ENCODE results near the gene MED12L.

Gene MED12L

DNA sequence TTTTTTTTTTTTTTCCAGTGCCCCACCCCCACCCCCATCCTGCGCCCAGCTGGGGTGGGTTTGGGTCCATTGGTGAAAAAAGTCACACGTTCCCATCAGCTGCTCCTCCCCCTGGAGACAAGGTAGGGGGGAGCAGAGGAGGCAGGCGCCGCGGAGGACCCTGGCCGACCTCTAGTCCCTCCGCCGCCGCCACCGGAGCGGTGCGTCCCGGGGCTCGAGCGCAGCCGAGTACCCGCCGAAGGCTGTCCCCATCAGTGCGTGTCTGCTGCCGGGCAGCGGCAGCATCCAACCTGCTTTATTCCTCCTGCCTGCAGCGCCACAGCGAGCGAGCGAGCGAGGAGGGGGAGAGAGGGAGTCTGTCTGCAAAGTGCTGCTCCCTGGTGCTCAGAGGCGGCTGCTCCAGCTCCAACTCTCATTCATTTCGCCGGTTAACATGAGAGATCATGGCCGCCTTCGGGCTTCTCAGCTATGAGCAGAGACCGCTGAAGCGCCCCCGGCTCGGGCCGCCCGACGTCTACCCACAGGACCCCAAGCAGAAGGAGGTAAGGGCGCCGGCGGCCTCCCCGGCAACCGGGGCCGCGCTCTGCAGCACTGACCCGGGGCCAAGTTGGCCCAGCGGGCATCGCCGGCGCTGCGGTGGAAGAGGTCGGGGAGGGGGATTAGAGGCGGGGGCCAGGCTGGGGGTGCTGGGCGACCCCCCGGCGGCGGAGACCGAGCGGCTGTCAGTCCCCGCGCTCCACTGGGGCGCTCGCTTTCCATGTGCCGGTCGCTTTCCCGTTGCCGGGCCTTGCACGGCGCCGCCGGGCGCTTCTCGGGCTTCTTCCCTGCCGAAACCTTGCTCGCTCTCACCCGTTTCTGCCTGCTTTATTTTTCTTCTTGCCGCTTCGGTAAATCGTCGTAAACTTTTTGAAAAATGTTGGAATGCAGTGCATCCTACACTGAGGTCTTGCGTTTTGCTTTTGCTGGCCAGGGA, 1.3 kb downstream of the MED12L start:
- H3K9me2 ChIP-seq (replicated peaks; ENCODE audit: low read depth, low read length): no peaks in the 10 kb centered on the region
- no peaks in the 10 kb centered on the region for H3K27me3 ChIP-seq (ENCODE audit: insufficient read depth, low read length, poor library complexity, severe bottlenecking)
- TF ChIP-seq, protein P1, sequence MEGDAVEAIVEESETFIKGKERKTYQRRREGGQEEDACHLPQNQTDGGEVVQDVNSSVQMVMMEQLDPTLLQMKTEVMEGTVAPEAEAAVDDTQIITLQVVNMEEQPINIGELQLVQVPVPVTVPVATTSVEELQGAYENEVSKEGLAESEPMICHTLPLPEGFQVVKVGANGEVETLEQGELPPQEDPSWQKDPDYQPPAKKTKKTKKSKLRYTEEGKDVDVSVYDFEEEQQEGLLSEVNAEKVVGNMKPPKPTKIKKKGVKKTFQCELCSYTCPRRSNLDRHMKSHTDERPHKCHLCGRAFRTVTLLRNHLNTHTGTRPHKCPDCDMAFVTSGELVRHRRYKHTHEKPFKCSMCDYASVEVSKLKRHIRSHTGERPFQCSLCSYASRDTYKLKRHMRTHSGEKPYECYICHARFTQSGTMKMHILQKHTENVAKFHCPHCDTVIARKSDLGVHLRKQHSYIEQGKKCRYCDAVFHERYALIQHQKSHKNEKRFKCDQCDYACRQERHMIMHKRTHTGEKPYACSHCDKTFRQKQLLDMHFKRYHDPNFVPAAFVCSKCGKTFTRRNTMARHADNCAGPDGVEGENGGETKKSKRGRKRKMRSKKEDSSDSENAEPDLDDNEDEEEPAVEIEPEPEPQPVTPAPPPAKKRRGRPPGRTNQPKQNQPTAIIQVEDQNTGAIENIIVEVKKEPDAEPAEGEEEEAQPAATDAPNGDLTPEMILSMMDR (conservative IDR thresholded peaks at IDR 0.05; ENCODE audit: low read length): peak; percentile 58
- TF ChIP-seq EZH2phosphoT487 (IDR thresholded peaks at IDR 0.05; ENCODE audit: borderline replicate concordance): no peak
- peak overlapping the region; percentile 95 for H2AFZ ChIP-seq (ENCODE audit: low read length)
- H3K79me2 ChIP-seq (ENCODE audit: insufficient read depth, low read length): peaks cover 68% of the 10 kb centered on the region
- H3K36me3 ChIP-seq (ENCODE audit: insufficient read depth, low read length): no peaks in the 10 kb centered on the region
- peak overlapping the region; percentile 94 for H3K4me2 ChIP-seq (ENCODE audit: low read depth, low read length, poor library complexity, severe bottlenecking)
- H3K4me3 ChIP-seq (ENCODE audit: low read length, poor library complexity, severe bottlenecking): peak overlapping the region; percentile 99
- peak overlapping the region; percentile 91 for H3K9ac ChIP-seq (ENCODE audit: low read depth, low read length, poor library complexity, severe bottlenecking)
- no peaks in the 10 kb centered on the region for H3K9me3 ChIP-seq (ENCODE audit: insufficient read depth, low read depth, low read length)
- no peaks in the 10 kb centered on the region for H3F3A ChIP-seq (ENCODE audit: low read depth)
- peaks cover 36% of the 10 kb centered on the region for H3K4me1 ChIP-seq (ENCODE audit: insufficient read depth, low read length, poor library complexity, severe bottlenecking)
- H4K20me1 ChIP-seq (ENCODE audit: insufficient read depth, low read length, poor library complexity, severe bottlenecking): peaks cover 48% of the 10 kb centered on the region

DNA sequence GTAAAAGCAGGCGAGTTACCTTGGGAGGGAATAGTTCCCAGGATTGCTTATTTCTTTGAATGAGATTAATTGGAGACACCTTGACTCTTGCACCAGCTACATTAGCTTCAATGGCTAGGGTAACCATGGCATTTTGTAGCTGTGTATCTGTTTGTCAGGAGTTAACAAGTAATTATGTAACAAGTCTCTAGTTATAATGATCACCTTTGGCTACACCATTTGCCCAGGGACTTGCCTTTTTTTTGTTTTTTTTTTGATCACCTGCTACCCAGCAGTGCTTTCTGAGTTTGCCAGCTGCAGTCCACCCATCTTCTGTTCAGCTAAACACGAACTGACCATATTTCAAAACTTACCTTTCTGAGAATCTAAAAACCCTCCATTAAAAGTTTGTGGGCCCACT, 2.2 kb downstream of the MED12L start:
- Histone ChIP-seq H3K27me3 (ENCODE audit: insufficient read depth, low read length, poor library complexity, severe bottlenecking) (no peaks in the 10 kb centered on the region), H3K9me3 (ENCODE audit: insufficient read depth, low read depth, low read length) (no peaks in the 10 kb centered on the region), H2AFZ (ENCODE audit: low read length) (no peak overlapping the region), H3K4me1 (ENCODE audit: insufficient read depth, low read length, poor library complexity, severe bottlenecking) (peaks cover 44% of the 10 kb centered on the region), H3K9ac (ENCODE audit: low read depth, low read length, poor library complexity, severe bottlenecking) (peak overlapping the region; percentile 91), H4K20me1 (ENCODE audit: insufficient read depth, low read length, poor library complexity, severe bottlenecking) (peaks cover 56% of the 10 kb centered on the region), H3K36me3 (ENCODE audit: insufficient read depth, low read length) (no peaks in the 10 kb centered on the region), H3K79me2 (ENCODE audit: insufficient read depth, low read length) (peaks cover 77% of the 10 kb centered on the region), H3K9me2 (replicated peaks; ENCODE audit: low read depth, low read length) (no peaks in the 10 kb centered on the region), H3K4me2 (ENCODE audit: low read depth, low read length, poor library complexity, severe bottlenecking) (peak overlapping the region; percentile 94), H3K4me3 (ENCODE audit: low read length, poor library complexity, severe bottlenecking) (peak overlapping the region; percentile 99), H3F3A (ENCODE audit: low read depth) (no peaks in the 10 kb centered on the region)
- no peak for TF ChIP-seq EZH2phosphoT487 (IDR thresholded peaks at IDR 0.05; ENCODE audit: borderline replicate concordance)
- TF ChIP-seq, protein P1 (conservative IDR thresholded peaks at IDR 0.05; ENCODE audit: low read length): no peak

DNA sequence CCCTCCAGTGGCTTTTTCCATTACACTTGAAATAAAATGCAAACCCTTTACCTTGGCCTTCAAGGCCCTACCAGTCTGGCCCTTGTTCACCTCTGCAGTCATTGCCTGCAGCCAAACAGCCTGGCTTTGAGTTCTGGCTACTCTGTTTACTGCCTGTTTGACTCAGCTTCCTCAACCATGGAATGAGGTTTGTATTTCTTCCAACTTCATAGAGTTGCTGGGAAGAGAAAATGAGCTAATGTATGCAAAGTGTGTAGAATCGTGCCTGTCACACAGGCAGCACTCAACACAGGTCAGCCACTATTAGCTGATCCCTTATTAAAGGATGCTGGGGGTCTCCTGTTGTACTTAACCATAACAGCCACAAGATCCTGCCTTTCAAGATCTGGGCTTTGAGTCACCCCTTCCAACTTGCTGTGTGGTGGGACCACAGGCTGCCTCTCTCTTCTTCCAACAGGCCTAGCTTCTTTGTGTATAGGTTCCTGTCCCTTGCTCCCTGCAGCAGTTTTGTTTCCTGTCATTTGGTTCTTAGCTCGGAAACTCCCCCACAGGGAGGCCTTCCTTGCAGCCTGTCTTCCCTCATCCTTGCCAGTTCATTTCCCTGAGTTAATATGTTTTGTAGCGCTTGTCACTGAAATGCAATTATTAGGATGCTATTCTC, 6.4 kb downstream of the MED12L start:
- no peak for TF ChIP-seq EZH2phosphoT487 (IDR thresholded peaks at IDR 0.05; ENCODE audit: borderline replicate concordance)
- TF ChIP-seq, protein P1 (conservative IDR thresholded peaks at IDR 0.05; ENCODE audit: low read length): no peak
- Histone ChIP-seq H3K4me2 (ENCODE audit: low read depth, low read length, poor library complexity, severe bottlenecking) (peak overlapping the region; percentile 94), H3K4me3 (ENCODE audit: low read length, poor library complexity, severe bottlenecking) (peak overlapping the region; percentile 50), H3K36me3 (ENCODE audit: insufficient read depth, low read length) (no peaks in the 10 kb centered on the region), H4K20me1 (ENCODE audit: insufficient read depth, low read length, poor library complexity, severe bottlenecking) (peaks cover 85% of the 10 kb centered on the region), H3F3A (ENCODE audit: low read depth) (no peaks in the 10 kb centered on the region), H3K79me2 (ENCODE audit: insufficient read depth, low read length) (peaks cover 100% of the 10 kb centered on the region), H3K4me1 (ENCODE audit: insufficient read depth, low read length, poor library complexity, severe bottlenecking) (peaks cover 82% of the 10 kb centered on the region), H3K9ac (ENCODE audit: low read depth, low read length, poor library complexity, severe bottlenecking) (peak overlapping the region; percentile 15), H2AFZ (ENCODE audit: low read length) (no peak overlapping the region), H3K27me3 (ENCODE audit: insufficient read depth, low read length, poor library complexity, severe bottlenecking) (no peaks in the 10 kb centered on the region), H3K9me3 (ENCODE audit: insufficient read depth, low read depth, low read length) (no peaks in the 10 kb centered on the region), H3K9me2 (replicated peaks; ENCODE audit: low read depth, low read length) (no peaks in the 10 kb centered on the region)

All from Loucy (cell line).